Measurements from ENCODE around the gene PPM1J.

GRCh38 chr1:112703706-112704105 is 11.4 kb downstream of the PPM1J start:
- TF ChIP-seq CTCF (conservative IDR thresholded peaks at IDR 0.05; ENCODE audit: low read depth, low read length) (no peak), EZH2 (IDR thresholded peaks at IDR 0.05; ENCODE audit: low read length, unreplicated experiment) (no peak), EZH2phosphoT487 (IDR thresholded peaks at IDR 0.05; ENCODE audit: borderline replicate concordance, low read length) (no peak)
